GM21515 (cell line): ENCODE data around the gene GID8.
"Not testable (repeated sequence)": the region's sequence is repeated elsewhere in the genome, so short reads cannot be mapped to it uniquely, and the experiment has no call there.

Source experiments
- ATAC-seq: cut with Tn5 transposase; IDR thresholded peaks from one replicate; pipeline ENCODE4 v1.9.1; 2021; ENCODE audit not compliant: unreplicated experiment

GID8 gene

GRCh38 chr20:62956387-62957135, 18.6 kb downstream of the GID8 start:
- no peak for ATAC-seq

- ATAC-seq = no peak
Observed at GRCh38 chr20:62957136-62958117, 19.5 kb downstream of the GID8 start.

- ATAC-seq = no peak
Observed at GRCh38 chr20:62958388-62959100, 20.6 kb downstream of the GID8 start.

GRCh38 chr20:62959101-62959971, 21.4 kb downstream of the GID8 start:
- ATAC-seq = no peak

- no peak for ATAC-seq
Observed at GRCh38 chr20:62959998-62960436, 22.1 kb downstream of the GID8 start.

- not testable (repeated sequence) for ATAC-seq
Observed at GRCh38 chr20:62960446-62961309, 22.7 kb downstream of the GID8 start.

GRCh38 chr20:62961310-62961783, 23.4 kb downstream of the GID8 start:
- no peak for ATAC-seq

GRCh38 chr20:62961799-62962198, 23.9 kb downstream of the GID8 start:
- ATAC-seq = no peak

- no peak for ATAC-seq
Observed at GRCh38 chr20:62962221-62962879, 24.4 kb downstream of the GID8 start.

- ATAC-seq = no peak
Observed at GRCh38 chr20:62962891-62963613, 25.1 kb downstream of the GID8 start.

- ATAC-seq = no peak
Observed at GRCh38 chr20:62963614-62964397, 25.9 kb downstream of the GID8 start.

- no peak for ATAC-seq
Observed at GRCh38 chr20:62964700-62965099, 26.8 kb downstream of the GID8 start.

GRCh38 chr20:62965363-62965771, 27.4 kb downstream of the GID8 start:
- ATAC-seq = no peak

- no peak for ATAC-seq
Observed at GRCh38 chr20:62966212-62967148, 28.5 kb downstream of the GID8 start.

GRCh38 chr20:62967149-62967501, 29.2 kb downstream of the GID8 start:
- no peak for ATAC-seq
